HS-5 (cell line): ENCODE data around the gene JMJD1C.
"Not testable (repeated sequence)": the region's sequence is repeated elsewhere in the genome, so short reads cannot be mapped to it uniquely, and the experiment has no call there.

Source experiments
- DNase-seq: peaks from one replicate; pipeline ENCODE4 v3.0.0-alpha.2; 2012; ENCODE audit warnings: low read depth

Gene JMJD1C

DNA sequence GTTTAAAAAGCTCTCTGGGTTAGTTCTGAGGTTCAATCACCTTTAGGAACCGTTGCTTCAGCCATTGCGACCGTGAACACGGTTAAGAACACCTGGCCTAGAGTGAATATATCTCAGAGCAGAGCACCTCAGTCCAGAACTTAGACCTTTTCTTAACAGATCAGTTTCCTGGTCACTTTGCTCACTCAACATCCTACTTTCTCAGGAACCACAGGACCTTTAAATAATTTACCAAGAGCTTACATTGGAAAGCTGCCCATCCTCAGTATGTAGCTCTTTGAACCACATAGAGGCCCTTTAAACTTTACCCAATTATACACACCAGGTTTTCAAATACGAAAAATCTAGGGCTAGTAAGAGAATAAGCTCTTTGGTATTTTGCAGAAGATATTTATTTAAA, 179.4 kb downstream of the JMJD1C start:
- no peak for DNase-seq

DNA sequence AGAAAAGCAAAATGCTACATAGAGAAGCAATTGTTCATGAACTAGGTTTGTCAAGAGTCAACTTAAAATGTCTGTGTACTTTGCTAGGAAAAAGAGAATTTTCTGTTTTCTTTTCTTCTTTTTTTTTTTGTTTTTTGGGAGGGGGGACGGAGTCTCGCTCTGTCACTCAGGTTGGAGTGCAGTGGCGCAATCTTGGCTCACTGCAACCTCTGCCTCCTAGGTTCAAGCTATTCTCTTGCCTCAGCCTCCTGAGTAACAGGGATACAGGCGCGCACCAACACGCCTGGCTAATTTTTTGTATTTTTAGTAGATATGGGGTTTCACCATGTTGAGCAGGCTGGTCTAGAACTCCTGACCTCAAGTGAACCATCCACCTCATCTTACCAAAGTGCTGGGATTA, 181.9 kb downstream of the JMJD1C start:
- DNase-seq, result not testable (repeated sequence)

- no peak for DNase-seq
Observed at GRCh38 chr10:63283093-63283492, 182.7 kb downstream of the JMJD1C start.

- no peak for DNase-seq
Observed at GRCh38 chr10:63281967-63282366, 183.8 kb downstream of the JMJD1C start.

- no peak for DNase-seq
Observed at GRCh38 chr10:63280386-63280785, 185.4 kb downstream of the JMJD1C start.

GRCh38 chr10:63275094-63275493, 190.7 kb downstream of the JMJD1C start:
- DNase-seq, result no peak

DNA sequence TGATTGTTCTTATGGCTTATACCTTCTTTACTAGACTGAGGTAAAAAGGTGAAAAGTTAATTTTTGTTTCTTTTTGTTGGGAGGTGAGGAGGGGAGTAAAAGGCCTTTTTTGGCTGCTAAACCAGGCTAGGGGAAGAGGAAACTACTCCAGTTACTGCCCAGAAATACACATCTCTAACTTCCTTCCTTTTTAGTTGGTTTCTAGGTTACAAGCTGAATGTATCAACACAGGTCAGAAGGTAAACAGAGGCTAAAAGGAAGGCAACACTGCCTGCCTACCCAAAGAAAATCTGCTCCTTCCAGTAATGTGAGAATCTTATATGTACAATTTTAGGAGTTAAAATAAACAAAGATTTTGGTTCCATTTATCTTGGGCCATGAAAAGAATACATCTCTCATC, 192.2 kb downstream of the JMJD1C start:
- DNase-seq, result no peak

DNA sequence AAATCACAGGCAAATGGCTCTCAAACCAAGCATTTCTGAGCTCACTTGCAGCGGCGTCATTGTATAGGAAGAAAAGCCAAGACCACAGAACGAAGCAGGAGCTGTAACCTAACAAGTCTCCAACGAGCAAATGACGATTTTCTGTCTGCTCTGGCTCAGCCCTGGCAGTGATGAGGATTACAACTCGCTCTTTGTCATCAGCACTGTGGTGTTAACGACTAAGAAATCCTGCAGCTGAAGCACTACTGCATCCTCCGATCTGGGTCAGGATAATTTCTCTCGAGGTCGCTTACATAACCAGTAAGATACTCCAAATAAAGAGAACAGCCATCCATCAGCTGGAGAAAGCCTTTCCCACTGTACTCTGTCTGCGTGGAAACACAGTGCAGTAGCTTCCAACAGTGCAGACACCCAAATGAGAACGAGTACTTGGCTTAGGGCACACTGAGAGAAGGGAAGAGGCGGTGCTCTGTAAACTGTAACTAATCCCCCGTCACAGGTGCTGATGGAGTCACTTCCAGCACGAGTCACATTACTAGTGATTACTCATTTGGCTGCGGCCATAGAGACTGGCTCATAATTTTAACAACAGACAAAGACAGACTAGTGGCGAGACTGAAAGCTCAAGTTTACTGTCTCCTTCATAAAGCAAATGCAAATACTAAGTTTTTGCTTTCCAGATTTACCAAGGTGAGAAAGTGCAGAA, 196.8 kb downstream of the JMJD1C start:
- DNase-seq, result peak; percentile 92

GRCh38 chr10:63268149-63268797, 197.5 kb downstream of the JMJD1C start:
- DNase-seq, result no peak

- peak; percentile 75 for DNase-seq
Observed at GRCh38 chr10:63267414-63268148, 198.2 kb downstream of the JMJD1C start.

- DNase-seq, result no peak
Observed at GRCh38 chr10:63266391-63267316, 199.1 kb downstream of the JMJD1C start.

- DNase-seq, result no peak
Observed at GRCh38 chr10:63265683-63266235, 200.0 kb downstream of the JMJD1C start.

GRCh38 chr10:63265222-63265617, 200.6 kb downstream of the JMJD1C start:
- no peak for DNase-seq

- no peak for DNase-seq
Observed at GRCh38 chr10:63264617-63265221, 201.1 kb downstream of the JMJD1C start.

- no peak for DNase-seq
Observed at GRCh38 chr10:63262430-63263073, 203.2 kb downstream of the JMJD1C start.

DNA sequence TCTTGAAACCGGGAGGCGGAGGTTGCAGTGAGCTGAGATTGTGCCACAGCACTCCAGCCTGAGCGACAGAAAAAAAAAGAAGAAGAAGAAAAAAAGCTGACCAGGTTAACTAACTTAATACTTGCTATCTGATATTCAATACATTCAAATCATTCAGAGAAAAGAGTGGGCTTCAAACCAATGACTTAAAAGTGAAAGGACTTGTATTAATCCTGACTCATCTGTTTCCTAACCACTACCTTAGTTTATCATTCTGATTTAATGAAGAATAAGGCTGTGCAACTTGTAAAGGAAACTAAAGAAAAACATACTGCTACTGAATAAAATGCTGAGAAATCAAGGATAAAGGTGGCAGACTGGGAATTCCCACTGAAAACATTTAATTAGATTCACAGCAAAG, 204.3 kb downstream of the JMJD1C start:
- no peak for DNase-seq

- DNase-seq, result no peak
Observed at GRCh38 chr10:63260860-63261251, 204.9 kb downstream of the JMJD1C start.

DNA sequence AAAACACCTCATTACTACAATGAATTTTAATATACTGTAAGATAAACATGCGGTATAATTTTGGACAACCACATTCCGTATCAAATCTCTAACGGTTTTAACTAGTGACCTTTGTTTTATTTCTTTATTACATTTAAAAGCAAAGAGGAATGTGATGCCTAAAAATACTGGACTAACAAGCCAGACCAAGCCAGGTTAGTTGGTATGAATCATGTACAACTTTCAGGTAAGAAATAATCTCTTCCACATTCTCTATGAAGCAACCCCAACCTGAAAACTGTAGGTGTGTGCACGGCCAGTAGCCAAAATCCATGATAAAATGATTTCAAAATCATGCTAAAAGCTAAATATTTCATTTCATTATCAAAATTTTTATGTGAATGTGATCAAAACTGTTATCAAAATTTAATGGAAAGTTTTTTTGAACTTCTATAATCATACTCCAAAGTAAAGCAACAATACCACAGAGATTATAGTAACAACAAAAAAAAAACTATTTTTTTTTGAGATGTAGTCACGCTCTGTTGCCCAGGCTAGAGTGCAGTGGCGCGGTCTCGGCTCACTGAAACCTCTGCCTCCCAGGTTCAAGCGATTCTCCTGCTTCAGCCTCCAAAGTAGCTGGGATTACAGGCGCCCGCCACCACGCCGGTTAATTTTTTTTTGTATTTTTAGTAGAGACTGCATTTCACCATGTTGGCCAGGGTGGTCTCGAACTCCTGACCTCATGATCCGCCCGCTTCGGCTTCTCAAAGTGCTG, 205.5 kb downstream of the JMJD1C start:
- DNase-seq, result no peak

DNA sequence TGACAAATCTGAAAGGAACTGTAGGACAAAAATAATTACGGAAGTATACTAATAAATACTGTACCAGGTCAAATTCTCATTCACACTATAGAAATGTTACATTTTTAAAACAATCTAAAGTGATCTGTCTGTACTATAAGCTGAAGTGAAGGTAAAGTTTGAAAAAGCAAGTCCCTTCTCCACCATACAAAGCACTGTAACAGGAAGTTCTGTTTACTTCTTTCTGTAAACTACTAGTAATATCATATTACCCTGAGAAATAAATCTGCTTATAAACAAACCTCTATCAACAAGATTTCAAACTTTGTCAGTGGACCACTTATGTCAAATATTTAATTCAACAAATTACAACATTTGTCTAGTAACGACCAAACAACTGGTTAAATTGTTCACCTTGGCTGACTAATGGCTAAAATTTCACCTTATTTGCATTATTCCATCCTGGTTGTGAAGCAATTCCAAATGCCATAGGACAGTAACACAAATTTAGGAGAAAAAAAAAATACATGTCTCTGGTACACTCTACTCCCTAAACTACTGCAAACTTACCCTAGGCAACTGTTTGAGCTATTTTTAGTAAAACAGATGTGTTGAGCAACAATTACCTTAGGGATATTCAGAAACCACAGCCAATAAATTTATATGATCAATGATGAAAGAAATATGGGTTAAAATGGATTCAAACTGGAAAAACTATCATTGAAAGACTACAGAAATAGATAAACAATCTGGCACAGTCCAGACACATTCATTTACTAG, 206.7 kb downstream of the JMJD1C start:
- no peak for DNase-seq
